RKO (cell line): ENCODE data around the gene TMEM131.
"Not testable (repeated sequence)": the region's sequence is repeated elsewhere in the genome, so short reads cannot be mapped to it uniquely, and the experiment has no call there.

ENCODE experiments used
- DNase-seq: peaks from one replicate; pipeline ENCODE4 v3.0.0-alpha.2; 2016; ENCODE audit warnings: low spot score

The TMEM131 gene

DNA sequence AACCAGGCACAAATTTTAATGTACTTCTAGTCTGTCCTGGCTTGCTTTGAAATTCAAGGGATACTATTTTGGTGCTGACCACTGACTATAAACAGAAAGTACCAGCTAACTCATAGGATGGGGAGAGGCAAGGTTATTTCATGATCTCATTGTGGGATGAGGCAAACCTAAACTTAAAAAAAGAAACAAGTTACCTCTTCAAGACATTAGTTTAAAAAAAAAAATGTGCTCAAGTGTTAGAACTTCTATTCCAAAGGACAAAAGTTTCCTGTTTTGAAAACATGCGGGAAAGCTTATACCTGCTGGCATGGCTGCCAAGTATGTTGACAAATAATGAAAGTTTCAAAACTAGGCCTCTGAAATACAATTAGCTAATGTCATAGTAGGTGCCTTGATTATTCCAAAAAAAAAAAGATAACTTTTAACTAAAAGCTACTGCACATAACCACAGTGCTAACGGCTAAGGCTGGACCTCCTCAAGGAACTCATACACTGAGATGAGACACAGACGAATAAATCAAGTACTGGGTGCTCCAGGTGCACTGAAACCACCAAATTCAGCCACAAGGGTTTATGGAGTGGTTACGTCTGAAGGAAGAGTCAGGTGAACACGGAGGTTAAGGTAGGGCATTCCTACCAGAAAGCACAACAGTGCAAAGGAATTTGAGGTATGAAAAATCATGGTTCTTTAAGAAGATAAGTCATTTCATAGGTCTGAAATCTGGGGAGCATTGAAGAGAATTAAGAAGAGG is 38.1 kb downstream of the TMEM131 start:
- no peak for DNase-seq

DNA sequence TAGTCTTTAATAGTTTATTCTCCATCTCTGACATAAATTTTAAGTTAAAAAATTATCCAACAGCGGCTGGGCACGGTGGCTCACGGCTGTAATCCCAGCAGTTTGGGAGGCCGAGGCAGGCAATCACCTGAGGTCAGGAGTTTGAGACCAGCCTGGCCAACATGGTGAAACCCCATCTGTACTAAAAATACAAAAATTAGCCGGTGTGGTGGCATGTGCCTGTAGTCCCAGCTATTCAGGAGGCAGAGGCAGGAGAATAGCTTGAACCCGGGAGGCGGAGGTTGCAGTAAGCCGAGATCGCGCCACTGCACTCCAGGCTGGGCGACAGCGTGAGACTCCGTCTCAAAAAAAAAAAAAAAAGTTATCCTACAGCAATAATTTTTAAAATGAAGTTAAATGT is 39.0 kb downstream of the TMEM131 start:
- not testable (repeated sequence) for DNase-seq

DNA sequence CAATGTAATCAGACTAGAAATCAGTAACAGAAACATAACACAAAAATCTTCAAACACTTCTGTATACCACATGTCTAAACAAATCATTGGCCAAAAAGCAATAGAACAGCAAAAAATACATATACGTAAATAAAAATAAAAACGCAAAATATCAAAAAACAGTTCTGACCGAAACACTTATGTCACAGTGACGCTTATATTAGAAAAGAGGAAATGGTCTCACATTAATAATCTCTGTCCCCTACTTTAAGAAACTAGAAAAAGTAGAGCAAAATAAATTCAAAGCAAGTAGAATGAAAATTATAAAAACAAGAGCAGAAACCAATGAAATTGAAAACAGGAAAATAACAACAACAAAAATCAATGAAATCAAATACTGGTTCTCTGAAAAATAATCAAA is 41.9 kb downstream of the TMEM131 start:
- no peak for DNase-seq

DNA sequence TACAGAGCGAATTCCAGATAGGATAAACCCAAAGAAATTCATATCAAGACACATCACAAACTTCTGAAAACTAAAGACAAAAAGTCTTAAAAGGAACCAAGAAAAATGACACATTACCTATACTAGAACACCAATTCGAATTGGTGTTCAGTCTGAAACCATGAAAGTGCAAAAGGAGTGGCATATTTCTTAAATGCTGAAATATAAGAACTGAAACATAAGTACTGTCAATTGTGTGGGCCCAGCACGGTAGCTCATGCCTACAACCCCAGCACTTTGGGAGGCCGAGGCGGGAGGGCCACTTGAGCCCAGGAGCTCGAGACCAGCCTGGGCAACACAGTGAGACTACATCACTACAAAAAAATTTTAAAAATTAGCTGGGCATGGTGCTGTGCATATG is 43.4 kb downstream of the TMEM131 start:
- no peak for DNase-seq

DNA sequence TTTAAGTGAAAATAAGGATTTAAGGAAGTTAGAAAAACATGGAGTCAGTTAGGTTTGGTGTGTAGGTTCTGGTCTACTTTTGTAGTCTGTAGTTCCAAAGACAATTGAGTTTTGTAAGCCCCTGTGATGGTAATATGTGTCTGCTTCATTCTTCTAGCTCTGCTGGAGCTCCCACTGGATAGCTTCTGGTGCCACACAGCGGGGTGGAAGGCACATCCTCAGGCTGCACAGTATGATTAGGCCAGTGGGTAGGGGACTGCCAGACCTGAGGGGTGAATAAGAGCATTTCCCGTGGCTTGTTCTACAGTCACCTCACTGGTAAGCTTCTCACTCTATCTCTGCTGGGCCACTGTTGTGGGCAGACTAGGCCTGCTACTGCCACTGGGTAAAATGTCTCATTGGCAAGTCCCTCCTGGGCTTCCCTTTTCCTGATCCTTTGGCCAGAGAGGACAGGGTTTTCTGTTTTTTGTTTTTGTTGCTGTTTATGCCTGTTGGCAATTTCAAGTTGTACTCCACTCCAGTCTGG is 44.5 kb downstream of the TMEM131 start:
- no peak for DNase-seq

DNA sequence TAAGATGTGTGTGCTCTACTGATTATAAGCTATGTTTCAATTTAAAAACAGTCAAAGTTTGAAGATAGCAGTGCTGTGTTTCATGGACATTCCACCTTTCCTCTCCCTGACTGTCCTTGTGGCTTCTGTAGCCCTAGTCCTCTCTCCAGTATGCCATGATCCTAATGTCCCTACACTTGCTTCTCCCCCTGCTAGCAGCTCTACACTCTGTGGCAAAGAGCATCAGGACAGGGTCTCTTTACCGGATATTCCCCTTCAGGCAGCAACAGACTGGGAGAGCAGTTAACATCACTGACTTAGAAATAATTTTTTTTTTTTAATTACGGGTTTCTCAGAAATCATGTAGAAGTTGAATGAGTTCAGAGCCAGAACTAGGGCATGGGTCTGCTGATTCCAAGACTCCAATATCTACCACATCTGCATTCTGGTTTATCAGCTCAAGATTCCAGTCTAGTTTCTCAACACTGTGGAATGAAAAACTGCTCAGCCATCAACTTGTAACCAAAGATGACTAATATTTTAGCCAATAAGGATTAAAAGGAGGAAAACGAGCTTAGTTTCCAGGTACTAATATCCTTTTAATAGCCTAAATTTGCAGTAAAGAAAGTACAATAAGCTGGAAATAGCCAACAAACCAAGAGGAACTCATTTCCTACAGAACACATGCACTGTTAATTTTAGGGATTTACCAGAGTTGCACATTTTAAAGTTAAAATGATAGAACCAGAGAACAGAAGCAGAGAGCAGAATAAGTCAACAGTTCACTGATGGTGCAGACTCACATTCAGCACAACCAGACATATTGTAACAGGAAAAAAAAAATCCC is 45.2 kb downstream of the TMEM131 start:
- peak; percentile 30 for DNase-seq

DNA sequence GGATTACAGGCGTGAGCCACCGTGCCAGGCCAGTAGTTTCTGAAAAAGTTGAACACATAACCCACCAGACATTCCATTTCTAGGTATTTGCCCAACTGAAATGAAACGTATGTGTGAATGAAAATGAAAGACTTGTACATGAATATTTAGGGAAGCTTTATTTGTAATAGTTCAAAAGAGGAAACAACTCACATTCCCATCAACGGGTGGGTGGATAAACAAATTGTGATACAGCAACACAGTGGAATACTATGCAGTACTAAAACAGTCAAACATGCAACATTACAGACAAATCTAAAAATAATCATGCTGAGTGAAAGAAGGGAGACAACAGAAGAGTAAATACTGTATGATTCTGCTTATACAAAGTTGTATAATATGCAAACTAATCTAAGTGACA is 46.8 kb downstream of the TMEM131 start:
- DNase-seq, result no peak

DNA sequence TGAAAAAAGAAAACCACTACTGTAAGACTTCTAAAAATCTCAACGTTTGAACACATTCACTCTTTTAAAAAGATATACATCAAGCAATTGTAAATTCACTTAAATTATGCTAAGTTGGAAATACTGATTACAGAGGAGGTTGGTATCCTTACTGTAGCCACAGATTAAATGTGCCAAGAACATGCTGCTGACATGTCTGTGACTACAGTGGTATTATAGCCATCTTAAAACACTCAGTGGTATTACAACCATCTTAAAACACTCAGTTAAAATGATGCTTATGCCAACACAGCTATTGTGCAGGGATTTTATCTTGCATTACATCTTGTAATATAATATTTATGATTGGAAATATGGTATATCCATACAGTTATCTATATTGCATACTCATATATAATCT is 50.0 kb downstream of the TMEM131 start:
- no peak for DNase-seq

DNA sequence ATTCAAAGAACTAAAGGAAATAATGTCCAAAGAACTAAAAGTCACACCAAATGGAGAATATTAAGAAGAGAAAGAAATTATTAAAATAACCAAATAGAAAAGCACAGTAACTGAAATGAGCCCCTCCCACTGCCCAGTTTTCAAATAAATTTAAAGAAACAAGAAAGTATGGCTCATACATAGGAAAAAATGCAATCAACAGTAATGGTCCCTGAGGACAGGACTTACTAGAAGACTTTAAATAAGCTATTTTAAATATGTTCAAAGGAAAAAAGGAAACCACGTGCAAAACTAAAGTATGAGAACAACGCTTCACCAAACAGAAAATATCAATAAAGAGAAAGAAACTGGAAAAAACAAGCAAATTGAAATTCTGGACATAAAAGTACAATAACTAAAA is 58.9 kb downstream of the TMEM131 start:
- DNase-seq, result no peak

DNA sequence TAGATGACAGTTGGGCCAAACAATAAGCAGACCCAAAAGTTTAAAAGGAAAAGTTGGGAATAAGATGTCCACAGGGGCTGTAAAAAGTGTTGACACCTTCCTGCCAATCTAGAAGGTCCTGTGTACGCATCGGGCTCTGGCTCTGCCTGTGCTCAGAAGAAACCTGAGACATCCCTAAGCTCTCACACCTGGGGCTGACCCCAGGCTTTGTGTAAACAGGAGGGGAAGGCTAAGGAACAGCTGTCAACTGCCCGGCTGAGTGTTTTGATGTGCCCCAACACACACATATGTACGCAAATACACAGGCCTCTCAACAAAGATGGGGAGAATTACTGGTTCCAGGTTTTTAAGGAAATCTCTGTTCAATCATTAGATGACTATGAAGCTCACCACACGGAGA is 59.5 kb downstream of the TMEM131 start:
- DNase-seq, result no peak

DNA sequence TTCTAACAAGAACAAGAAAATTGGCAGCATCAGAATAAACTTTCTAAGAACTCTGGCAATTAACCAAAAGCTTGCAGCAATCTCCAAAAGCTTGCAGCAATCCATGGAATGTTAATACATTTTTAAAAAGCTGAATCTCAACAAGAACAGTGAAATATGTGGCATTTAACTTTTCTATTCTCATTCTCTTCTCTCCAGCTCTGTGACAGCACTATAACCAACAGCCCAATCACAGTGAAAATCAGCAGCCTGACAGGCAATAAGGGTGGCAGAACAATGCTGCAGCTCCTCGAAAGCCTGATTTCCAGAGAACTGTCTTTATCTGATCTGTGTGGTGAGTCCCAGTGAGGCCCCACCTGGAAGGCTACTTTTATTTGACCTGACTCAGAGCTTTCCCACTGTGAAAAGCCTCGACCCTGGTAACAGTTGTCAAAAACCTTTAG is 60.0 kb downstream of the TMEM131 start:
- no peak for DNase-seq

DNA sequence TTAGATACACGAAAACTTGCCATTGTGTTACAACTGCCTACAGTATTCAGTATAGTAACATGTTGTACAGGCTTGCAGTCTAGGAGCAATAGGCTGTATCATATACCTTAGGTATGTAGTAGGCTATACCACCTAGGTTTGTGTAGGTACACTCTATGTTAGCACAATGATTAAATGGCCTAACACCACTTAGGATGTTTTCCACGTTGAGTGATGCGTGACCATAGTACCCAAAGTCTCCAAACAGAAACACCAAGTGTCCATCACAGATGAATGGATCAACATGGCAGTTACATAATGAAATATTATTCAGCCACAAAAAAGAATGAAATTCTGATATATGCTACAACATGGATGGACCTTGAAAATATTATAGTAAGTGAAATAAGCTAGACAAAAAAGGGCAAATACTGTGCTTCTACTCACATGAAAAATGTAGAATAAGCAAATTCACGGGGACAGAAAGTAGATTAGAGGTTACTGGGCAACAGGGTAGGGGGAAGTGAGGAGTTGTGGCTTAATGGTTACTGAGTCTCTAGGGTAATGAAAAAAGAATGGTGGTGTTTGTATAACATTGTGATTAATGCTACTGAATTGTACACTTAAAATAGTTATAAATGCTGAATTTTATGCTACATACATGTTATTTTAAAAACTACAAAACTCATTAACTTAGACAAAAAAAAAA is 62.6 kb downstream of the TMEM131 start:
- no peak for DNase-seq

DNA sequence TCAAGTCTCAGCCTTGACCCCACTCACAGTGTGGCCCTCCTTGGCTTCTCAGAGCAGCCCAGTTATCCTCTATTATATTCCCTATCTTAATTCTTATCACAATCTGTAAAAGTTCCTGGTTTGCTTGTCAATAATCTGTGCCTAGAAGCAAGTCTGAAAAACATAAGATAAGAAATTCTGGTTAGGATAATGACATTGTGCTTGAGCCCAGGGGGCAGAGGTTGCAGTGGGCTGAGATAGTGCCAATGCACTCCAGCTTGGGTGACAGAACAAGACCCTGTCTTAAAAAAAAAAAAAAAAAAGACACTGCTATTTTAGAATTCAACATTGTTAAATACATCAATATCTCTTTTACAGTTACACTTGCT is 63.9 kb downstream of the TMEM131 start:
- DNase-seq, result no peak

DNA sequence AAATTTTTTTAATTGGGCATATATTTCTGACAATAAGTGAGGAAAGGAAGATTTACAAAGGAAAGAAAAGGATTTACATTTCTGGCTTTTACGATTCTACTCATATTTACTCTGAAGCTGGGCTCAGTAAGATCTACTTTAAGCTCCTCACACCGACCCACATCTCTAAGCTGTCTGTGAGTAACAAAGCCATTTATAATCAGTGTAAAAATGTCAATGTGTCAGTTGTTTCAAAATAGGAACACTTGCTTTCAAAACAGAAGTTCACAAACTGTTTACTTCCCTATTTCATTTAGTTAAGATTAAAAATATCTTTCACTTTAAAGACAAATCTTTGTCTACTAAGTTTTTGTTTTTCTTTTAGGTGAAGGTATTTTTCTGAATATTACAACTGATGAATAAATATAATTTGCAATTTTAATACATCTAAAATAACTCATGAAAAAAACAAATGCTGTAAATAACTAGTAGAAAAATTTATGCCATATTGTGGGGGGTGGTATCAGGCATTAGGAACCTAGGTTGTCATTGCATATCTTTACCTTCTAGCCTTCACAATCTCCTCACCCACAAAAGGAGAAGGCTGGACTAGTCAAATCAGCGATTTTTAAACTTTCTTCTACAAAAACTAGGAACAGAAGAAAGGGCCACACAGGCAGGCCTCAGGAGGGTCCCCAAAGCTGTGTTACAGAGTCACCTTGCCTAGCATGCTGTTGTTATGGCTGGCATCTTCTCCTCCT is 64.5 kb downstream of the TMEM131 start:
- no peak for DNase-seq

DNA sequence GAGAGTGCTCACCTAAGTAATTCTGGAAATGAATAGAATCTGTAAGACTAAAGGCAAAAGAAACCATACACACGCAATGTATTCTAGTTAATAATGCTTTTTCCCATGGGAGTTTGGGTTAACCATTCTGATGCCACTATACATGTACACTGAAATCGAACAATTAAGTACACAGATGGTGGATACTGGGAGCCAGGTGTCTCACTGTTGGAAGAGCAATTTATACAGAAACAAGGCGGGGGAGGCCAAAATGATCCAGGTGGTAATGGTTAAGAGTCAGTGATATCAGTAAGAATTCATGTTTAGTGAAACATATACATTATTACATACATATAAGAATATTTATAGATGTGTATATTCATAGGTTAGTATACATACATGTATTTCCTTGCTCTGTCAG is 67.2 kb downstream of the TMEM131 start:
- DNase-seq, result no peak

DNA sequence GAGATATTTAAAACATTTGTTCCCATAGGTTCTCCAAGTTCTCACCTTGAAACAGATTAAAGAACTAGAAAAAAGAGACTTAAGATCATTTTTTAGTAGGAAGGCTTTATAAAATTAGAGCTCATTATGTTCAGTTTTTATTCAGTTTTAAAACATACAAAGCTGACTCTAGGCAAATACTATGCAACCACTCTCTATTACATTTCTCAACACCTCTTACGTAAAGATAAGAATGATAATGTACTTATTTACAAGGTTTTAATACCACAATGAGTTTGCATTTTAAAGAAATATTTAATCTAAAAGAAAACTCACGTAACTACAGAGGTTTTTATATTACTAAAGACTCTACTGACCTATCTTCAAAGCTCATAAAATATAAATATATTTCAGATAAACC is 68.8 kb downstream of the TMEM131 start:
- DNase-seq, result no peak

DNA sequence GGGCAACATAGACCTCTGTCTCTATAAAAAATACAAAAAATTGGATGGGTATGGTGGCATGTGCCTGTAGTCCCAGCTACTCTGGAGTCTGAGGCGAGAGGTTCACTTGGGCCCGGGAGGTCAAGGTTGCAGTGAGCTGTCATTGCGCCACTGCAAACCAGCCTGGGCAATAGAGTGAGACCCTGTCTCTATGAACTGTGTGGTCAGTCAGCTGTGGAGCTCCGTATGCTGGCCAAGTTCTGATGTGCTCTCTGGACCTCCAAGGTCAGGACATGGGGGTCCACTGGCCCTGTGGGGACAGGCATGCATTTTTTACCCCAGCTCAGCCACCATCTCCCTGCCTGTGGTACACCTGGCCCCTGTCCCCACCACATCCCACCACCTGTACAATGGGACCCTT is 71.6 kb downstream of the TMEM131 start:
- no peak for DNase-seq

DNA sequence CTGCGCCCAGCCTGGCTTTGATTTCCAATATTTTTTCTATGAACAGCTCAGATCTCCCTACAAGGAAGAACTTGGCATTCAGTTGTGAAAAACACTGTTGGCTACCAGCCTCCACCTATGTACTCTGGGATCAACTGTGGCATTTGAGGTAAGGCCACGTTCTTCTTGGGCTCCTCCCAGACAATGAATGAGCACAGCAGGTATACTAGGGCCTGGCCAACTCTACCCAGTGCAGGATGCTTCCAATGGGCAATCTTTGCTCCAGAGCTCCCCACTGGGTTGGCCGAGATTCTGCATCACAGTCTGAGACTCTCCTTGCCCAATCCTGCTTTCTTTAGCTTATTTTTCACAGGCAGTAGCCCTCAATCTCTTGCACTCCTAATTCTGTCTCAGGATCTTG is 75.9 kb downstream of the TMEM131 start:
- DNase-seq, result no peak

DNA sequence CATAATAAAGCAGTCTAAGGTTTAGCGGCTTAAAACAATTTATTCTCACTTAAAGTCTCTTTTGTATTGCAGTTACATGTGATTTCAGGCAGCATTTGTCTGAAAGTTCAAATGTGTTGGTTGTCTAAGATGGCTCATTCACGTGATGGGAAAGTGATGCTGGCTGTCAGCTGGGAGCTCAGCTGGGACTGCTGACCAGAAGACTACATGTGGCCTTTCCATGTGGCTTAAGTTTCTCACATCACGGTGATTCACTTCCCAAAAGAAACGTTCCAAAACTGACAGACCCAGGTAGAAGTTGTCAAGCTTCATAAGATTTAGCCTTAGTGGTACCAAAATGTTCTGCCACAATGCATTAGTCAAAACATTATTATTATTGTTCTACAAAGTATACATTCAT is 76.9 kb downstream of the TMEM131 start:
- DNase-seq, result no peak

DNA sequence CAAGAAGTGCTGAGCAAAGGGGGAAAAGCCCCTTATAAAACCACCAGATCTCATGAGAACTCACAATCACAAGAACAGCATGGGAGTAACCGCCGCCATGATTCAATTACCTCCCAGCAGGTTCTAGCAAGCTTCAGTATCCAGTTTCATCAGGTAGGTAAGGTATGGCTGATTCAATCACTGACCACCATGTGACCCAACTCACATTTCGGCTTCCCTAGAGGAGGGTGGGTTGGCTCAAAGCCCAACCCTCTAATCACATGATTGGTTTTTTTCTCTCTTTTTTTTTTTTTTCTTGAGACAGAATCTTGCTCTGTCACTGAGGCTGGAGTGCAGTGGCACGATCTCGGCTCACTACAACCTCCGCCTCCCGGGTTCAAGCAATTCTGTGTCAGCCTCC is 78.1 kb downstream of the TMEM131 start:
- not testable (repeated sequence) for DNase-seq

DNA sequence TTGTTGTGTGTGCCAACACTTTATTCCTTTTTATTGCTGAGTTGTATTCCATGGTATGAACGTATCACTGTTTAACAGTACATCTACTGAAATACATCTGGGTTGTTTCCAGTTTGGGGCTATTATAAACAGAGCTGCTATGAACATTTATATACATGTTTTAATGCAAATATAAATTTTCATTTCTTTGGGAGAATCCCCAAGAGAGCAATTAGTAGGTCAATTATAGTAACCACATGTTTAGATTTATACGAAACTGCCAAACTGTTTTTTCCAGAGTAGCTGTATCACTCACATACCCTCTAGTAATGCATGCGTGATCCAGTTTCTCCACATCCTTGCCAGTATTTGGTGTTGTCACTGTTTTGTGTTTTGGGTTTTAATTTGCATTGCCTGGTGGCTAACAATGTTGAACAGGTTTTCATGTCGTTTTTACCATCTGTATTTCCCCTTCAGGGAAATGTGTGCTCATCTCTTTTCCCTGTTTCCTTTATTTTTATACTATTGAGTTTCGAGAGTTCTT is 81.0 kb downstream of the TMEM131 start:
- DNase-seq, result no peak

DNA sequence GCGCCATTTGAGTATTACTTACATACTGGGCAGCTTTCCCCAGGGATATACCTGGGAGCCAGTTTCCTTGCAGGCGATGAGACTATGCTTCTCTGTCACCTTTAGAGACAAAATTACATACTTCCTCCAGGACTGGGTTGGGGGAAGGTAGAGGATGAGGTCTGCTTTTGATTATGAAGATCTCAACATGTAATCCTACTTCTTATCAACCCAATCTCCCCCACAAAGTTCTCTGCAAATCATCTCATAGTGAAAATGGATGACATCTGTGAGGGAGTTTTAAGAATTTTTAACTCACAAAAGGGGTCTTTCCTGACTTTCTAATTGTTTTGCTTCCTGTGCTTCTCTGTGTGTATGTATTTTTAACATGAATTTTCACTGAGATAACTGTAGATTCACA is 81.9 kb downstream of the TMEM131 start:
- no peak for DNase-seq
